Breast epithelium (tissue), 4 donors: Measurements from ENCODE around the gene CTXN1. TPM values are rescaled to one million over a fixed set of nuclear protein-coding genes. Genes with fewer than 3 reads are reported as not detected.
A peak's percentile ranks its signal among the peaks of the same experiment; 100 is the strongest.

Experiments
- DNase-seq, 2 donors: peaks; one replicate each; pipeline ENCODE4 v3.0.0-alpha.2; 2019; ENCODE audit warnings: low spot score in 2 of 2
- H3K27ac ChIP-seq, 2 donors: fragments of 200-600 bp; sonication (generic) in 1 of 2; one replicate each; pipeline ENCODE4 v1.5.1; 2016 to 2019; ENCODE audit warnings: mild to moderate bottlenecking in 1 of 2
- H3K27me3 ChIP-seq, 2 donors: fragments of 200-600 bp; sonication (generic) in 1 of 2; one replicate each; pipeline versions ENCODE4 v1.5.1 to v1.6.0; 2017 to 2019; ENCODE audit warnings: control low read depth in 1 of 2, mild to moderate bottlenecking in 1 of 2
- H3K36me3 ChIP-seq: fragments of 200-600 bp; one replicate; pipeline ENCODE4 v1.5.1; 2019
- H3K4me1 ChIP-seq, 2 donors: fragments of 200-600 bp; sonication (generic); one replicate each; pipeline ENCODE4 v1.5.1; 2016 to 2019; ENCODE audit warnings: control low read depth in 1 of 2
- H3K4me3 ChIP-seq, 3 donors: fragments of 200-600 bp; sonication (generic); 1 replicate in 2 of 3; 2 replicates in 1 of 3; pipeline ENCODE4 v1.5.1; 2016 to 2019; ENCODE audit warnings: mild to moderate bottlenecking in 3 of 3, moderate library complexity in 2 of 3
- H3K9me3 ChIP-seq, 2 donors: fragments of 200-600 bp; sonication (generic) in 1 of 2; one replicate each; pipeline ENCODE4 v1.5.1; 2016 to 2019; ENCODE audit warnings: control low read depth in 1 of 2
- POLR2A ChIP-seq: fragments of 450-650 bp; IDR thresholded peaks from one replicate; pipeline ENCODE4 v1.6.1; 2016; ENCODE audit warnings: antibody characterized with exemption, mild to moderate bottlenecking, moderate library complexity
- POLR2AphosphoS5 ChIP-seq, 3 donors: sonication (generic); formaldehyde crosslinking; IDR thresholded peaks; one replicate each; pipeline ENCODE4 v1.6.1; 2017; ENCODE audit warnings: antibody characterized with exemption in 3 of 3
- intact Hi-C: fragments of 100-400 bp; cut with DNase I; formaldehyde crosslinking; loops from one replicate; pipeline ENCODE4 v1.15.1; 2023; ENCODE audit warnings: low total_unique reads
- total RNA-seq, 3 donors: library from RNA; depleted of rRNA; stranded (reverse); fragments of >200 nt; gene quantifications; one replicate each; pipeline ENCODE4 v1.1.0, GENCODE V29; 2016
- TF ChIP-seq, protein P1 (sequence below), 3 donors: fragments of 450-650 bp; IDR thresholded peaks; one replicate each; pipeline ENCODE4 v1.5.1; 2016 to 2017; ENCODE audit warnings: antibody characterized with exemption in 3 of 3, mild to moderate bottlenecking in 3 of 3, moderate library complexity in 3 of 3

The CTXN1 gene
- total RNA-seq, 3 donors from 2014 or later = 0.32 to 9.5 (median 5.6) TPM

DNA sequence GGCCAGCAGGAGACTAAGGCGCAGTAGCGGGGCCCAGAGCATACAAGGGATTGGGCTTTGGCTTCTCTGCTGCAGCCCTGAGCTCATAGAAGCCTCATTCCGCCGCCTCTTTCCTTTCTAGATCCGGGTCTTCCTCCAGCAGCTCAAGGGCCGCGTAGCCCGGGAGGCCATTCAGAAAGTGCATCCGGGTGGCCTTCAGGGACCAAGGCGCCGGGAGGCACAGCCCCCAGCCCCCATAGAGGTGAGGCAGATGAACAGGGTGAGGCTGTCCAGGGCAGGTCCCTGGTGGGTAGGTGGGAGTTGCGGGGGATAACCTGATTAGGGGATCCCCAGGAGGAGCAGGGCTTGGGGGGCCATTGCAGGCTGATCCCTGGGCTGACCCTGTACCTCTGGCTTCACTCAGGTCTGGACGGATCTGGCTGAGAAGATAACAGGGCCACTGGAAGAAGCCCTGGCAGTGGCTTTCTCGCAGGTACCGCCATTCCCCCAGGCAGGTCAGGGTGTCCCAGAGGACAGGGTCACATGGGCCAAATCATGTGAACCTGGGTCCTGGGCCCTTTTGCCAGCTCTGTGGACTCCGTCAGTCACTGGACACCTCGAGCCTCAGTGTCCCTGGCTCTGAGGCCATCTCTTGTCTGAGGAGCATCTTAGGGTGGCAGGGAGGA is 4.5 kb downstream of the CTXN1 start:
- Histone ChIP-seq H3K36me3 (no peaks in the 10 kb centered on the region), H3K4me1 (peaks cover 20 to 36% of the 10 kb centered on the region in 2 donors), H3K27ac (peak overlapping the region; percentile 90 to 93), H3K9me3 (no peaks in the 10 kb centered on the region), H3K4me3 (peak overlapping the region; percentile 58 to 87 (median 67)), H3K27me3 (peaks cover 4 to 27% of the 10 kb centered on the region in 2 donors)
- TF ChIP-seq POLR2A = no peak
- no peak for TF ChIP-seq POLR2AphosphoS5 (IDR thresholded peaks at IDR 0.05)
- TF ChIP-seq, protein P1, sequence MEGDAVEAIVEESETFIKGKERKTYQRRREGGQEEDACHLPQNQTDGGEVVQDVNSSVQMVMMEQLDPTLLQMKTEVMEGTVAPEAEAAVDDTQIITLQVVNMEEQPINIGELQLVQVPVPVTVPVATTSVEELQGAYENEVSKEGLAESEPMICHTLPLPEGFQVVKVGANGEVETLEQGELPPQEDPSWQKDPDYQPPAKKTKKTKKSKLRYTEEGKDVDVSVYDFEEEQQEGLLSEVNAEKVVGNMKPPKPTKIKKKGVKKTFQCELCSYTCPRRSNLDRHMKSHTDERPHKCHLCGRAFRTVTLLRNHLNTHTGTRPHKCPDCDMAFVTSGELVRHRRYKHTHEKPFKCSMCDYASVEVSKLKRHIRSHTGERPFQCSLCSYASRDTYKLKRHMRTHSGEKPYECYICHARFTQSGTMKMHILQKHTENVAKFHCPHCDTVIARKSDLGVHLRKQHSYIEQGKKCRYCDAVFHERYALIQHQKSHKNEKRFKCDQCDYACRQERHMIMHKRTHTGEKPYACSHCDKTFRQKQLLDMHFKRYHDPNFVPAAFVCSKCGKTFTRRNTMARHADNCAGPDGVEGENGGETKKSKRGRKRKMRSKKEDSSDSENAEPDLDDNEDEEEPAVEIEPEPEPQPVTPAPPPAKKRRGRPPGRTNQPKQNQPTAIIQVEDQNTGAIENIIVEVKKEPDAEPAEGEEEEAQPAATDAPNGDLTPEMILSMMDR (IDR thresholded peaks at IDR 0.05) = no peak
- intact Hi-C loops = no loop called here
- DNase-seq = no peak

DNA sequence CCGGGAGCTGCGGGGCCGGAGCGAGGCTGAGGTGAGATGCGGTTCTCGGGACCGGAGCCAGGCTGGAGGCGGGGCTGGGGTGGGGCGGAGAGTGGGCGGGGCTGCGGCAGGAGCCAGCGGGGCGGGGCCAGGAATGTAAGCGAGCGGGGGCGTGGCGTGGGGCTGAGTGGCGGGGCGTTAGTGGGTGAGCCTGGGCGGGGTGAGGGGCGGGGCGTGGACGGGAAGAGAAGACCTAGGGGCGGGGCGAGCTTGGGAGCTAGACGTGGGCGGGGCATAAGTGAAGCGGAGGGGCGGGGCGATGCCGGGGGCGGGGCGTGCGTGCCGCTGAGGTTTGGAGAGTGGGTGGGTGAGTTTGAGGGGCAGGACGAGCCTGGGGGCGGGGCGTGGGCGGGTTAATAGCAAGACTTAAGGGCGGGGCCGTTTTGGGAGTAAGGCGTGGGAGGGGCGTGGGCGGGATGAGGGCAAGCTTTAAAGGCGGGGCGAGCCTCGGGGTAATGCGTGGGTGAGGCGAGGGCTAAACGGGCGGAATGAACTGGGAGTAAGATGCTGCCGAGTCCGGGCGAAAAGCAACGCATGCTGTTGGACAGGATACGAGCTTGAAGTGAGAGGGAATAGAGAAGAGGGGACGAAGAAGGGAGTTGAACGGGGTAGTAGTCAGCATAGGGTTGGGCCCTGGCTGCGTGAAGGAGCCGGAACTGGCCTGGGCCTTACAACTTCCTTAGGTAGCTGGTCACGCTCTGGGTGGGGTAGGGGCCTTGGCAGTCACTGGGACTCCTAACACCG is 5.2 kb downstream of the CTXN1 start:
- intact Hi-C loops = no loop called here
- peak; percentile 43 to 78 (median 72) for TF ChIP-seq POLR2AphosphoS5 (IDR thresholded peaks at IDR 0.05)
- TF ChIP-seq, protein P1 (IDR thresholded peaks at IDR 0.05) = no peak
- peaks cover 17 to 41% of the 10 kb centered on the region in 2 donors for H3K4me1 ChIP-seq
- peak overlapping the region; percentile 58 to 87 (median 67) for H3K4me3 ChIP-seq
- peak; percentile 99 to 100 for DNase-seq
- no peaks in the 10 kb centered on the region for H3K36me3 ChIP-seq
- H3K27ac ChIP-seq = peak overlapping the region; percentile 90 to 93
- H3K9me3 ChIP-seq = no peaks in the 10 kb centered on the region
- peaks cover 10 to 34% of the 10 kb centered on the region in 2 donors for H3K27me3 ChIP-seq

DNA sequence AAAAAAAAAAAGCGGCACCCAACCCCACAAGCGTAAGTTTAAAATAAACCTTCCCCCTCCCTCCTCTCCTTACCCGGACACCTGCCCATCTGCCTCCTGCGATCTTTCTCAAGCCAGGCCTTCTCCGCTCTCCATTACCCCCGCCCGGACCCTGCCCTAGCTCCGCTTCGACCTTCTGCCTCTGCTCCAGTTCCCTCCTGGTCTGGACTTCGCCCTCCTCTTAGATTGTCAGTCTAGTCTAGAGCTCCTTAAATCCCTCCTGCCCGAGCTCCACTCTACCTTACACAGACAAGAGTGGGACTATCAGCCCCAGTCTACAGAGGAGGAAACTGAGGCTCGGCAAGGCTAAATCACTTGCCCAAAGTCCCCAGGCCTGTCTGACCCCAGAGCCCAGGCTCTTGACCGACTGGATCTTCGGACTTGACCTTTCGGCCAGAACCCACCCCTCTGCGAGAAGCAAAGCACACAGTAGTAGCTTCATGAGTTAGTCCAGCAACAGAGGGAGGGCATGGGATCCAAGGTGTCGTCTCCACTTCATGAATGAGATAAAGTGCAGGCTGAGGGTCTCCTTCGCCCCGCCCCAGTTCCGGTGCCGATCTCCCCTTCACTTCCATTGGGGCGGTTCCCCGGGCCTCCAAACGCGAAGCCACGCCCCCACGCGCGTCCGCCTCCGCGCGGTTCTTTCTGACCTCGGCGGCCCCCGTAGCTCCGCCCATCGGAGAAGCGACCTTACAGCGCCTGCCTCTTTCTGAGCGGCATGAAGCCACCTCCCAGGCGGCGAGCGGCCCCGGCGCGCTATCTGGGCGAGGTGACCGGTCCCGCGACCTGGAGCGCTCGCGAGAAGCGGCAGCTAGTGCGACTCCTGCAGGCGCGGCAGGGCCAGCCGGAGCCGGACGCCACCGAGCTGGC is 6.1 kb downstream of the CTXN1 start, which contains the start of gene SNAPC2:
SNAPC2 (plus strand) TSS at position 729 of the 909 bp plus-strand sequence; CDS start at position 758, 29 bp downstream.
- intact Hi-C loops = no loop called here
- H3K4me1 ChIP-seq = peaks cover 14 to 36% of the 10 kb centered on the region in 2 donors
- TF ChIP-seq POLR2AphosphoS5 (IDR thresholded peaks at IDR 0.05) (peak; percentile 78 to 87 (median 81)), POLR2A (no peak)
- TF ChIP-seq, protein P1 (IDR thresholded peaks at IDR 0.05) = peak in 1 of 3 donors; percentile 18
- H3K36me3 ChIP-seq = no peaks in the 10 kb centered on the region
- H3K4me3 ChIP-seq = peak within 1 kb of the TSS; percentile 58 to 87 (median 67)
- no peaks in the 10 kb centered on the region for H3K9me3 ChIP-seq
- peak; percentile 95 to 96 for DNase-seq
- H3K27ac ChIP-seq = peak within 1 kb of the TSS; percentile 90 to 93
- peaks cover 10 to 40% of the 10 kb centered on the region in 2 donors for H3K27me3 ChIP-seq

DNA sequence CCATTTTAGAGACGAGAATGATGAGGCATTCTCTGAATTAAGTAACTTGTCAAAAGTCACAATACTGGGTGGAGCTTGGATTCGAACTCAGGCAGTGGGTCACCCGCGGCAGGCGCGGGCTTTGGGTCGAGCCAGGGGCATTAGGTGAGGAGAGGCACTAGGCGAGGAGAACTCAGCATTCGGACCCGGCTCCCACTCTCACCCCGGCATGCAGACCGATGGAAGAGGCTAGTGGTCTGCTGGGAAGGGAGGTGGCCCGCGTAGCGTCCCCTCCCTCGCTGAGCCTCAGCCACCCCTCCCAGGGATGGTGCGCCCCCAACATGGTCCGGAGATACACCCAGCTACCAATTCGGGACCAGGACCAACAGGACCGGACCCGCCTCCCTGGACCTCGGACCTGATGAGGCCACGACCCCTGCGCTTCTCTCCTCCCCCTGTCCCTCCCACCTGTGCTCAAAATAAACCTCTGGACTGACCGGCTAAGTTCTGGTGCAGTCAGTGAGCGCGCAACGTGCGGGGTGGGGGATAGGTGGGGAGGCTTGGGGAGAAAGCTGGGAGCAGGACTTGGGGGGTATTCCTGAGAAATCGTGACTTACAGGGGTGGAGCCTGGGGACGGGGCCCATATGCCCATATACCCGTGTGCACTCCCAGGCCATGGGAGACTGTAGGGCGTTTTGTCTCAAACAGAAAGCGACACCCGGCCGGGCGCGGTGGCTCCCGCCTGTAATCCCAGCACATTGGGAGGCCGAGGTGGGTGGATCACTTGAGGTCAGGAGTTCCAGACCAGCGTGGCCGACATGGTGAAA is 7.1 kb downstream of the CTXN1 start:
- Histone ChIP-seq H3K36me3 (no peaks in the 10 kb centered on the region), H3K27me3 (peaks cover 10 to 40% of the 10 kb centered on the region in 2 donors), H3K27ac (no peak overlapping the region), H3K4me3 (no peak overlapping the region), H3K4me1 (peaks cover 14 to 32% of the 10 kb centered on the region in 2 donors), H3K9me3 (no peaks in the 10 kb centered on the region)
- intact Hi-C loops = no loop called here
- DNase-seq = no peak
- TF ChIP-seq POLR2AphosphoS5 (IDR thresholded peaks at IDR 0.05) (no peak), POLR2A (no peak)
- TF ChIP-seq, protein P1 (IDR thresholded peaks at IDR 0.05) = no peak
